ENCODE results near the gene CD79A. TPM values are rescaled to one million over a fixed set of nuclear protein-coding genes. Genes with fewer than 3 reads are reported as not detected.

Gene CD79A
- total and polyA plus RNA-seq, 4 experiments from 2014 or later = 0.93 to 29.7 (median 3.2) TPM

DNA sequence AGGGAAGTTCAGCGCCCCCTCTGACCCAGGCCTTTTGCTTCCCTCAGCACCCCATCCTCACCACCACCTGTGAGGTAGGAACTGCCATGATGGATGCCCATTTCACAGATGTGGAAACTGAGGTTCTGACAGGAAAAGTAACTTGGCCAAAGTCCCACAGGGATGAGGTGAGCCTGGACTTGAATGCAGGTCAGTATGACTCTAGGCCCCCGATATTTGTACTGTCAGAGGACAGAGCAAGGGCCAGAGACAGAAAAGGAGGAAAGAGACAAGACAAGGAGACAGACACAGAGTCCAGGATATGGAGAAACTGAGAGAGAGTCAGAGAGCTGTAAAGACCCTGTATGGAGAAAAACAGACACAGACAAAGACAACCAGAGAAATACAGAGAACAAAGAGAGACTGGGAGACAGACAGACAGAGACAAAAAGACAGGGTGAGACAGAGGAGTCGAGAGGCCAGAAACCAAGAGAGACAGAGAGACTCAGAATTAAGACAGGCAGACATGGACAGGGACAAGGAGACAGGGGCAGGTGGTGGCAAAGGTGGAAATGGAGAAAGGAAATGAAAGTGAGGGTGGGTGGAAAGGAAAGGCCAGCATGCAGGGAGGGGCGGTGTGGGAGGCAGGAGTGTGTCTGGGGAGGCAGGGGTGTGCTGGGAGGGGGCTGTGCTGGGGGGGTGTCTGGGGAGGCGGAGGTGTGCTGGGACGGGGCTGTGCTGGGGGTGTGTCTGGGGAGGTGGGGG lies 46.1 kb downstream of the CD79A start:
- no peak overlapping the region for H3K27ac ChIP-seq (ENCODE audit: low read depth, low read length)
- H3K4me1 Mint-ChIP-seq = peaks cover 5 to 10% (median 6%) of the 10 kb centered on the region in 4 donors
- peak in 1 of 5 donors; percentile 10 for DNase-seq
- intact Hi-C loops (cut with micrococcal nuclease) = no loop called here
- H3K4me3 Mint-ChIP-seq = peak overlapping the region in 2 of 8 donors; percentile 7 to 57
- peak overlapping the region in 3 of 7 donors; percentile 38 to 84 (median 39) for H3K27ac Mint-ChIP-seq
- no peaks in the 10 kb centered on the region for H3K36me3 ChIP-seq (ENCODE audit: insufficient read depth, low read length)
- CTCF ChIA-PET (ENCODE audit: partially characterized antibody) = no interaction called here
- H3K4me3 ChIP-seq (ENCODE audit: low read length in 2 of 2) = no peak overlapping the region
- H3K9me3 Mint-ChIP-seq = no peaks in the 10 kb centered on the region
- H3K27me3 ChIP-seq (ENCODE audit: insufficient read depth, low read length) = no peaks in the 10 kb centered on the region
- H3K36me3 Mint-ChIP-seq = peaks cover 0 to 4% of the 10 kb centered on the region in 2 donors
- peaks cover 0 to 2% of the 10 kb centered on the region in 2 donors for H3K27me3 Mint-ChIP-seq
- H3K4me1 ChIP-seq (ENCODE audit: insufficient read depth, low read length) = peaks cover 6% of the 10 kb centered on the region
- POLR2A ChIA-PET (ENCODE audit: partially characterized antibody) = interaction anchor here (1.7 to 10.2 kb wide), 3 partner anchors 11 to 37 kb away, joined by 4 to 156 read pairs (median 16); partner anchors contain the start of gene ARHGEF1
- H3K9me3 ChIP-seq (ENCODE audit: control insufficient read depth in 1 of 2, low read length in 2 of 2) = no peaks in the 10 kb centered on the region

DNA sequence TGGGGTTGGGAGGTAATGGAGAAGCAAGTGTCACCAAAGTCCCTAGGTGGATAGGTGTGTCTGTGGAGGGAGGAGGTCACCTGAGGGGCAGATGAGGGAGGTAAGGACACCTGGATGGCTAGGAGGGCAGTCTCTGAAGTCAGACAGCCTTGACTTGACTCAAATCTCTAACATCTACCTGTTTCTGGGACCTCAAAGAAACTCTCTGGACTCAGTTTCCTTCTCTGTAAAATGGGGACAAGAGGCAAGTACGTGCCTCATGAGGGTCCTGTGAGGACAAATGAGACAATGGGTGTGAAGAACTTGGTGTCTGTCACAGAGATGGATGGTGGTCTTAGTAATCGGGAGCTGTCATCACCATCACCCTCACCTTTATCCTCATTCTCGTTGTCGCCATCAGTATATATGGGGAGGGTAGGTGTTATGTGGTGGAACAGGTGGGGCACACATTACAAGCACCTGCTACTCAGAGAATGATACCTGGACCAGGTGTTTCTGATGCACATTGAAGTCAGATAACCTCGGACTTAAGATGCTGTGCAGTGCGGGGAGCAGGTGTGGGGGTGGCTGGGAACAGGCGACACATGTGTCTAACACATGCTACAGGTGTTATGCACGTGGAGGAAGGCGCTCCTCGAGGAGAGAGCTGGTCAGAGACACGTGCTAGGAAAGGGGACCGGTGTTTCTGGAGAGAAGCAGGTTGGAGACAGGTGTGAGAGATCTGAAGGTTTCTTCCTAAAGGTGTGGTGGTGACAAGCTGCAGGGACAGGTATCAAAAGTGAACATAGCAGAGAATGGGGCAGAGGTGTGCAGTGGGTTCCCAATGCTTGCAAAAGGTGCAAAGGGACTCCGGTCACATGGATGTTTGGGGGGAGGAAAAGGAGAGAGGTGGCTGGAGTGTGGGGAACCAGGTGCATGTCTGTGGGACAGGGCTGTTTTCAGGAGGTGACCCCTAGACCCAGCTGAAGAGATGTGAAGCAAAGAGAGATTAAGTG lies 47.4 kb downstream of the CD79A start:
- Histone ChIP-seq H3K4me3 (ENCODE audit: low read length in 2 of 2) (no peak overlapping the region), H3K36me3 (ENCODE audit: insufficient read depth, low read length) (no peaks in the 10 kb centered on the region), H3K4me1 (ENCODE audit: insufficient read depth, low read length) (peaks cover 14% of the 10 kb centered on the region), H3K9me3 (ENCODE audit: control insufficient read depth in 1 of 2, low read length in 2 of 2) (no peaks in the 10 kb centered on the region), H3K27me3 (ENCODE audit: insufficient read depth, low read length) (no peaks in the 10 kb centered on the region), H3K27ac (ENCODE audit: low read depth, low read length) (no peak overlapping the region)
- peaks cover 13 to 16% (median 14%) of the 10 kb centered on the region in 4 donors for H3K4me1 Mint-ChIP-seq
- intact Hi-C loops (cut with micrococcal nuclease) = no loop called here
- no peak overlapping the region for H3K4me3 Mint-ChIP-seq
- peaks cover 0 to 2% of the 10 kb centered on the region in 2 donors for H3K27me3 Mint-ChIP-seq
- CTCF ChIA-PET (ENCODE audit: partially characterized antibody) = no interaction called here
- H3K27ac Mint-ChIP-seq = peak overlapping the region in 1 of 7 donors; percentile 6
- POLR2A ChIA-PET (ENCODE audit: partially characterized antibody) = interaction anchor here (0.9 to 10.2 kb wide), 7 partner anchors 13 to 51 kb away, joined by 3 to 156 read pairs (median 7); partner anchors contain the start of gene ARHGEF1
- no peaks in the 10 kb centered on the region for H3K9me3 Mint-ChIP-seq
- no peak for DNase-seq
- peaks cover 0 to 4% of the 10 kb centered on the region in 2 donors for H3K36me3 Mint-ChIP-seq

DNA sequence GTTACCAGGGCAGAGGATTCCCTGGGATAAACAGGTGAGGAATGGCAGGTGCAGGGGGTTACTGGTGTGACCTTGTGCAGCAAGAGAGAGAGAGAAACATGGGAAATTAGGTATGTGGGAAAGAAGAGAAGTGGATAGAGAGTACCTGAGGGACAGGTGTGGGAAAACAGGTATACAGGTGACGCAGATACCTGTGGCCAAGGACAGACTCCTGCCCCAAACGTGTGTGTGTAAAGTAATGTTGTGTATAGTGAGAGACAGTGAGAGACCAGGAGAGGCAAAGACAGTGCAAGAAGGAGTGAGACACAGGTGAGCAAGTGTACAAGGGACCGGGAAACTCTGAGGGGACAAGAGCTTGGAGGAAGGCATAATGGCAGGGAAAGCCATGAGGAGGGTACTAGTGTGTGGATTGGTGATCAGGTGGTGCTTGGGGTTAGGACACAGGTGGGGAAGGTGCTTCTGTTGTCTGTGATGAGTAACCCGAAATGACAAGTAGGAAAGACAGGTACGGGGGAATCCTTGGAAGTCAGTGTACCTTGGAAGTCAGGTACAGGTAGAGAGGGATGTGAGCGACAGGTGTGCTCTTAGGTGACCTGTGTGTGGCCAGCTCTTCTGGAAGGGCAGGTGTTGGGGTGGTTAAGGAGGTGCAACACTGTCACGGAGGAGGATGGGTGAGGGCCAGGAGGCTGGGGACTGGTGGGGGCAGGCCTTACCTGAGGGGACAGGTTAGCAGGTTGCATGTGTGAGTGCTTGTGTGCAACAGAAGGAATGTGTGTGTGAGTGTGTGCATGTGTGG lies 48.3 kb downstream of the CD79A start:
- Histone ChIP-seq H3K36me3 (ENCODE audit: insufficient read depth, low read length) (no peaks in the 10 kb centered on the region), H3K4me3 (ENCODE audit: low read length in 2 of 2) (no peak overlapping the region), H3K4me1 (ENCODE audit: insufficient read depth, low read length) (peaks cover 24% of the 10 kb centered on the region), H3K27ac (ENCODE audit: low read depth, low read length) (no peak overlapping the region), H3K27me3 (ENCODE audit: insufficient read depth, low read length) (no peaks in the 10 kb centered on the region), H3K9me3 (ENCODE audit: control insufficient read depth in 1 of 2, low read length in 2 of 2) (no peaks in the 10 kb centered on the region)
- Mint-ChIP-seq H3K9me3 (no peaks in the 10 kb centered on the region), H3K36me3 (peaks cover 0 to 4% of the 10 kb centered on the region in 2 donors), H3K4me3 (no peak overlapping the region), H3K27ac (no peak overlapping the region), H3K27me3 (peaks cover 0 to 2% of the 10 kb centered on the region in 2 donors), H3K4me1 (peaks cover 19 to 24% (median 22%) of the 10 kb centered on the region in 4 donors)
- ChIA-PET CTCF (ENCODE audit: partially characterized antibody) (no interaction called here), POLR2A (ENCODE audit: partially characterized antibody) (interaction anchor here (0.9 to 10.2 kb wide), 6 partner anchors 14 to 52 kb away, joined by 3 to 156 read pairs (median 6); partner anchors contain the start of gene ARHGEF1)
- intact Hi-C loops (cut with micrococcal nuclease) = no loop called here
- DNase-seq = no peak

DNA sequence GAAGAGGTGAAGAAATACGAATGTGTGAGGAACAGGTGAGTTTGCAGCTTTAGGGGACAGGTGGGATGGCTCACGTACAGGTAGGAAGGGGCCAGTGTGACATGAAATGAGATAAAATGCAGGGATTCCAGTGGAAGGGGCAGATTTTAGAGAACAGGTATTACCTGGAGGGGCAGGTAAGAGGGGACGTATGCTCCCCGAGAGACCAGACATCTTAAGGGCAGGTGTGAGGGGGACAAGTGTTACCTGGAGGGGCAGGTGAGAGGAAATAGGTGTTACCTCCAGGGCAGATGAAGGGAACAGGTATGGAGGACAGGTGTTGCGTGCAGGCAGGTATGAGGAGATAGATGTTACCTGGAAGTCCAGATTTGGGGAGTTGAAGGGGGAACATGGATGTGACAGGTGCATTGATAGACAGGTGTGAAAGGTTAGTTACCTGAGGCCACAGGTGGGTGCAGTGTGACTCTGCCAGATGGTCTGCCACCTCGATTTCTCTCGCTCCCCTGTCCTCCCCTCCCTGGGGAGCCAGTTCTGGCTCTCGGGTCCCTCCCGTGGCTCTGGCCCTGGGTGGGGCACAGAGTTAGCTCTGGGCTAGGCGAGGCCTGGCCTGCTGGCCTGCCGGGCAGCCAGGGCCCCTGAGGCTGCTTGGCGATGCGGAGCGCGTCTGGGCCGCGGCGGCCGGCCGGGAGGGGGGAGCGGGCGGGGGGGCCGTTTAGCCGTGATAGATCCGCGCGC lies 49.1 kb downstream of the CD79A start:
- Mint-ChIP-seq H3K4me1 (peaks cover 22 to 32% (median 28%) of the 10 kb centered on the region in 4 donors), H3K4me3 (no peak overlapping the region), H3K36me3 (peaks cover 0 to 4% of the 10 kb centered on the region in 2 donors), H3K9me3 (no peaks in the 10 kb centered on the region), H3K27ac (no peak overlapping the region), H3K27me3 (peaks cover 0 to 2% of the 10 kb centered on the region in 2 donors)
- no peaks in the 10 kb centered on the region for H3K9me3 ChIP-seq (ENCODE audit: control insufficient read depth in 1 of 2, low read length in 2 of 2)
- no peaks in the 10 kb centered on the region for H3K36me3 ChIP-seq (ENCODE audit: insufficient read depth, low read length)
- no peak overlapping the region for H3K27ac ChIP-seq (ENCODE audit: low read depth, low read length)
- no peak for DNase-seq
- POLR2A ChIA-PET (ENCODE audit: partially characterized antibody) = interaction anchor here (1.1 to 10.2 kb wide), 4 partner anchors 14 to 53 kb away, joined by 4 to 156 read pairs (median 8); partner anchors contain the start of gene ARHGEF1
- intact Hi-C loops (cut with micrococcal nuclease) = no loop called here
- peaks cover 27% of the 10 kb centered on the region for H3K4me1 ChIP-seq (ENCODE audit: insufficient read depth, low read length)
- CTCF ChIA-PET (ENCODE audit: partially characterized antibody) = no interaction called here
- no peak overlapping the region for H3K4me3 ChIP-seq (ENCODE audit: low read length in 2 of 2)
- no peaks in the 10 kb centered on the region for H3K27me3 ChIP-seq (ENCODE audit: insufficient read depth, low read length)

DNA sequence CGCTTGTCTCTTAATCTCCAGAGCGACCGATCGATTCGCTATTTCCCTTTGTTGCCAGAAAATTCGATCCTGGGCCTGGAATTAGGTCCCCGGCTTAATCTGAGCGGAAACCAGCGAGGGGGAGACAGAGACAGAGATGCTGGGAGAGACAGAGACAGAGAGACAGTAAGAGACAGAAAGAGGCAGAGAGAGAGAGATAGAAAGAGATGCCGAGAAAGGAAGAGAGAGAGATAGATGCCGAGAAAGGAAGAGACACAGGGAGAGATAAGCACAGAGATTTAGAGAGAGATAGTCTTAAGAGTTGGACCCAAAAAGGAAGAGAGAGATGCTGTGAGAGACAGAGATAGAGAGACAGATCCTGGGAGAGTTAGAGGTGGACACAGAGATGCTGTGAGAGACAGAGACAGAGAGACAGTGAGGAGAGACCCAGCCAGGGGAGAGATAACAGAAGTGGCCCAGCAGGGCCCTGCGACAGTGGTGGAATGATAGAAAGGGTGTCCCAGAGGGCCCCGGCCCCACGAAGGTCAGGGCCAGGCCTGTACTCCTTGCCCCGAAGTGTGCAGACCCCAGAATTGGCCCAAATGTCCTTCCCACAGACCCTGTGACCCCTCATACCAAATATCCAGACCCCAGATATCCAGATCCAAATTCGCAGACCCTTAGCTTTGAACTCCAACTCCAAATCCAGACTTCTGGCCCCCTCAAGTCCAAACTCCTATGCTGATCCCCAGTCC lies 49.9 kb downstream of the CD79A start:
- Mint-ChIP-seq H3K9me3 (no peaks in the 10 kb centered on the region), H3K4me3 (no peak overlapping the region), H3K4me1 (peaks cover 22 to 35% (median 27%) of the 10 kb centered on the region in 4 donors), H3K27ac (no peak overlapping the region), H3K27me3 (peaks cover 0 to 2% of the 10 kb centered on the region in 2 donors), H3K36me3 (peaks cover 0 to 4% of the 10 kb centered on the region in 2 donors)
- DNase-seq = no peak
- ChIA-PET CTCF (ENCODE audit: partially characterized antibody) (interaction anchor here (0.7 to 1.9 kb wide), 3 partner anchors 10 to 67 kb away, joined by 4 to 7 read pairs (median 6); partner anchors contain the start of gene RPS19), POLR2A (ENCODE audit: partially characterized antibody) (interaction anchor here (0.6 to 10.2 kb wide), 9 partner anchors 16 to 66 kb away, joined by 3 to 156 read pairs (median 7); partner anchors contain the start of genes ARHGEF1 and RPS19)
- Histone ChIP-seq H3K27ac (ENCODE audit: low read depth, low read length) (no peak overlapping the region), H3K4me1 (ENCODE audit: insufficient read depth, low read length) (peaks cover 27% of the 10 kb centered on the region), H3K9me3 (ENCODE audit: control insufficient read depth in 1 of 2, low read length in 2 of 2) (no peaks in the 10 kb centered on the region), H3K4me3 (ENCODE audit: low read length in 2 of 2) (no peak overlapping the region), H3K27me3 (ENCODE audit: insufficient read depth, low read length) (no peaks in the 10 kb centered on the region), H3K36me3 (ENCODE audit: insufficient read depth, low read length) (no peaks in the 10 kb centered on the region)
- intact Hi-C loops (cut with micrococcal nuclease) = no loop called here
